Cerebellar nuclear complex (tissue), 1 donor: ENCODE results near the gene NF1.

Experiments
- DNase-seq, 2 experiments: peaks; one replicate each; lab custom pipeline; 2025; lab: John Stamatoyannopoulos, UW

The NF1 gene

GRCh38 chr17:31386542-31387075 lies 291.8 kb downstream of the NF1 start:
- no peak for DNase-seq

- no peak for DNase-seq
Observed at GRCh38 chr17:31387438-31387837, 292.7 kb downstream of the NF1 start.

GRCh38 chr17:31388351-31388750 lies 293.6 kb downstream of the NF1 start:
- DNase-seq, result no peak

GRCh38 chr17:31388770-31389656 lies 294.2 kb downstream of the NF1 start:
- DNase-seq, result no peak

- no peak for DNase-seq
Observed at GRCh38 chr17:31389657-31390381, 295.0 kb downstream of the NF1 start.

GRCh38 chr17:31390426-31390747 lies 295.6 kb downstream of the NF1 start:
- no peak for DNase-seq

- no peak for DNase-seq
Observed at GRCh38 chr17:31390748-31391495, 296.1 kb downstream of the NF1 start.

GRCh38 chr17:31391496-31391949 lies 296.7 kb downstream of the NF1 start, which contains the start of gene RAB11FIP4:
Gene RAB11FIP4 (plus strand): TSS chr17:31391675. CDS start chr17:31391853, 178 bp downstream.
- DNase-seq, result no peak

GRCh38 chr17:31392002-31392855 lies 297.5 kb downstream of the NF1 start:
- no peak for DNase-seq

- DNase-seq, result peak; percentile 46 to 48
Observed at GRCh38 chr17:31392856-31393748, 298.3 kb downstream of the NF1 start.

- no peak for DNase-seq
Observed at GRCh38 chr17:31393749-31394146, 299.0 kb downstream of the NF1 start.

GRCh38 chr17:31394544-31394943 lies 299.8 kb downstream of the NF1 start:
- no peak for DNase-seq

- DNase-seq, result no peak
Observed at GRCh38 chr17:31397256-31397939, 302.6 kb downstream of the NF1 start.

- no peak for DNase-seq
Observed at GRCh38 chr17:31398381-31399311, 303.9 kb downstream of the NF1 start.

- no peak for DNase-seq
Observed at GRCh38 chr17:31400481-31400950, 305.7 kb downstream of the NF1 start.

GRCh38 chr17:31401456-31402254 lies 306.9 kb downstream of the NF1 start:
- DNase-seq, result no peak
